GM23338 (cell line): Measurements from ENCODE around the gene BRSK1. TPM values are rescaled to one million over a fixed set of nuclear protein-coding genes. Genes with fewer than 3 reads are reported as not detected.

ENCODE experiments used
- ATAC-seq: fragments of 200-7000 bp; cut with Tn5 transposase; 3 replicates; pipeline ENCODE4 v1.9.1; 2020
- DNase-seq: peaks from one replicate; pipeline ENCODE4 v3.0.0-alpha.2; 2015; ENCODE audit warnings: low spot score
- H2AFZ ChIP-seq: fragments of 200-600 bp; sonication (generic); 2 replicates; pipeline ENCODE4 v1.8.0; 2016; ENCODE audit warnings: antibody characterized with exemption, mild to moderate bottlenecking, moderate library complexity
- H3F3A ChIP-seq: fragments of 200-600 bp; sonication (generic); replicated peaks from 2 replicates; pipeline ENCODE4 v1.8.0; 2017; ENCODE audit warnings: antibody characterized with exemption, mixed run types, low read depth
- H3K27ac ChIP-seq: fragments of 200-600 bp; sonication (generic); 2 replicates; pipeline ENCODE4 v1.6.1; 2016; ENCODE audit warnings: low read depth
- H3K27me3 ChIP-seq: fragments of 200-600 bp; sonication (generic); 2 replicates; pipeline ENCODE4 v1.8.0; 2016; ENCODE audit warnings: mild to moderate bottlenecking, mixed run types, moderate library complexity; ENCODE audit not compliant: insufficient read depth
- H3K36me3 ChIP-seq: fragments of 200-600 bp; sonication (generic); 2 replicates; pipeline ENCODE4 v1.8.0; 2016; ENCODE audit warnings: mild to moderate bottlenecking; ENCODE audit not compliant: insufficient read depth
- H3K4me1 ChIP-seq: fragments of 200-600 bp; sonication (generic); 2 replicates; pipeline ENCODE4 v1.8.0; 2016; ENCODE audit warnings: mild to moderate bottlenecking, moderate library complexity; ENCODE audit not compliant: insufficient read depth
- H3K4me2 ChIP-seq: fragments of 200-600 bp; sonication (generic); 2 replicates; pipeline ENCODE4 v1.7.1; 2017; ENCODE audit warnings: mixed run types
- H3K4me3 ChIP-seq: fragments of 200-600 bp; sonication (generic); 2 replicates; pipeline ENCODE4 v1.6.1; 2016; ENCODE audit warnings: mixed run types
- H3K79me2 ChIP-seq: fragments of 200-600 bp; sonication (generic); replicated peaks from 2 replicates; pipeline ENCODE4 v1.8.0; 2017; ENCODE audit warnings: mild to moderate bottlenecking; ENCODE audit not compliant: insufficient read depth
- H3K9me2 ChIP-seq: fragments of 200-600 bp; sonication (generic); 2 replicates; pipeline ENCODE4 v1.8.0; 2017; ENCODE audit not compliant: insufficient read depth
- H4K20me1 ChIP-seq: fragments of 200-600 bp; sonication (generic); replicated peaks from 2 replicates; pipeline ENCODE4 v1.8.0; 2017; ENCODE audit warnings: mild to moderate bottlenecking; ENCODE audit not compliant: insufficient read depth
- H3K27ac Mint-ChIP-seq: 2 replicates; pipeline ENCODE4 v1.8.0; 2020; ENCODE audit warnings: inconsistent platforms, mild to moderate bottlenecking, moderate library complexity, mixed read lengths
- H3K27me3 Mint-ChIP-seq: 3 replicates; pipeline ENCODE4 v1.8.0; 2022; ENCODE audit warnings: low read depth, mild to moderate bottlenecking, moderate library complexity, mixed read lengths, inconsistent platforms; ENCODE audit not compliant: insufficient read depth, poor library complexity
- H3K36me3 Mint-ChIP-seq: 3 replicates; pipeline ENCODE4 v1.8.0; 2021; ENCODE audit warnings: low read depth, mild to moderate bottlenecking, inconsistent platforms, moderate library complexity, mixed read lengths
- H3K4me1 Mint-ChIP-seq: 3 replicates; pipeline ENCODE4 v1.8.0; 2020; ENCODE audit warnings: mild to moderate bottlenecking, inconsistent platforms, mixed read lengths
- H3K4me3 Mint-ChIP-seq: 3 replicates; pipeline ENCODE4 v1.8.0; 2021; ENCODE audit warnings: moderate library complexity, mild to moderate bottlenecking, inconsistent platforms, mixed read lengths
- H3K9me3 Mint-ChIP-seq: 3 replicates; pipeline ENCODE4 v1.8.0; 2020; ENCODE audit warnings: moderate library complexity, mild to moderate bottlenecking, inconsistent platforms, mixed read lengths
- CREB1 ChIP-seq: fragments of 250-450 bp; sonication (Bioruptor Pico); IDR thresholded peaks from 2 replicates; pipeline ENCODE4 v1.5.0; 2020; ENCODE audit warnings: low read depth, mild to moderate bottlenecking, moderate library complexity
- EZH2 ChIP-seq: fragments of 200-600 bp; sonication (generic); IDR thresholded peaks from one replicate; pipeline ENCODE4 v1.8.0; 2017; ENCODE audit warnings: antibody characterized with exemption, mild to moderate bottlenecking, low read depth; ENCODE audit not compliant: unreplicated experiment
- EZH2phosphoT487 ChIP-seq: fragments of 200-600 bp; sonication (generic); IDR thresholded peaks from one replicate; pipeline ENCODE4 v1.8.1; 2018; ENCODE audit warnings: antibody characterized with exemption; ENCODE audit not compliant: unreplicated experiment
- JUNB ChIP-seq: IDR thresholded peaks from one replicate; pipeline ENCODE4 v1.6.1; 2016; ENCODE audit warnings: antibody characterized with exemption; ENCODE audit not compliant: unreplicated experiment
- NANOG ChIP-seq: IDR thresholded peaks from 2 replicates; pipeline ENCODE4 v1.6.1; 2016; ENCODE audit warnings: antibody characterized with exemption, borderline replicate concordance
- POLR2AphosphoS5 ChIP-seq: IDR thresholded peaks from 2 replicates; pipeline ENCODE4 v1.6.1; 2016; ENCODE audit warnings: antibody characterized with exemption, low read depth
- ZNF114 ChIP-seq: fragments of 250-450 bp; sonication (Bioruptor Pico); IDR thresholded peaks from 2 replicates; pipeline ENCODE4 v1.5.0; 2020; ENCODE audit warnings: mild to moderate bottlenecking, moderate library complexity
- ZNF331 ChIP-seq: fragments of 250-450 bp; sonication (Bioruptor Pico); IDR thresholded peaks from 2 replicates; pipeline ENCODE4 v1.5.0; 2020; ENCODE audit warnings: low read depth, mild to moderate bottlenecking, moderate library complexity
- polyA plus RNA-seq: library from polyadenylated mRNA; unstranded; fragments of >200 nt; fragmentation: Nextera tagmentation; extraction: Ambion mirVana; gene quantifications from 2 replicates; pipeline ENCODE4 v1.2.1, GENCODE V29; 2016
- total RNA-seq: library from RNA; depleted of rRNA; stranded (reverse); fragments of >200 nt; shearing (Covaris generic); gene quantifications from 2 replicates; pipeline ENCODE4 v1.2.3, GENCODE V29; 2014
- TF ChIP-seq, protein P1 (sequence below): IDR thresholded peaks from one replicate; pipeline ENCODE4 v1.6.1; 2018; ENCODE audit warnings: antibody characterized with exemption; ENCODE audit not compliant: unreplicated experiment
- TF ChIP-seq, protein P2 (sequence below): IDR thresholded peaks from 2 replicates; pipeline ENCODE4 v1.6.1; 2016; ENCODE audit warnings: antibody characterized with exemption
- TF ChIP-seq, protein P3 (sequence below), 2 experiments: fragments of 200-600 bp in 1 of 2; sonication (generic) in 1 of 2; conservative IDR thresholded peaks; 2 replicates each; pipeline versions ENCODE4 v1.5.1 to v1.6.1; 2016 to 2017; ENCODE audit warnings: antibody characterized with exemption in 2 of 2, low read depth in 2 of 2, mild to moderate bottlenecking in 2 of 2, moderate library complexity in 1 of 2

Gene BRSK1
- total and polyA plus RNA-seq, 2 experiments from 2014 or later, result 2.3 to 17.2 TPM

- H3K4me2 ChIP-seq, result peak overlapping the region; percentile 95
- no peaks in the 10 kb centered on the region for H3K9me2 ChIP-seq
- ATAC-seq, result peak; percentile 1; the same call in 1 of the 3 replicates
- peaks cover 26% of the 10 kb centered on the region for H3K27me3 Mint-ChIP-seq
- H3K9me3 Mint-ChIP-seq, result no peaks in the 10 kb centered on the region
- H3K27ac Mint-ChIP-seq, result peak overlapping the region; percentile 98
- H3K4me1 Mint-ChIP-seq, result peaks cover 18% of the 10 kb centered on the region
- no peaks in the 10 kb centered on the region for H3K36me3 ChIP-seq
- H3K79me2 ChIP-seq, result peaks cover 11% of the 10 kb centered on the region; the same call in 1 of the 2 replicates
- DNase-seq, result no peak
- peak overlapping the region; percentile 95 for H3K4me3 Mint-ChIP-seq
- peak overlapping the region; percentile 96 for H3K4me3 ChIP-seq
- H3K36me3 Mint-ChIP-seq, result peaks cover 8% of the 10 kb centered on the region; the same call in 2 of the 3 replicates
- H3K4me1 ChIP-seq, result peaks cover 18% of the 10 kb centered on the region
- H3K27ac ChIP-seq, result peak overlapping the region; percentile 98
- no peak overlapping the region for H2AFZ ChIP-seq
- no peaks in the 10 kb centered on the region for H3K27me3 ChIP-seq
- TF ChIP-seq JUNB (no peak), EZH2phosphoT487 (no peak), ZNF114 (CRISPR knock-in tag) (no peak), CREB1 (no peak), NANOG (no peak), EZH2 (no peak), POLR2AphosphoS5 (no peak), ZNF331 (CRISPR knock-in tag) (no peak)
- TF ChIP-seq, protein P1, sequence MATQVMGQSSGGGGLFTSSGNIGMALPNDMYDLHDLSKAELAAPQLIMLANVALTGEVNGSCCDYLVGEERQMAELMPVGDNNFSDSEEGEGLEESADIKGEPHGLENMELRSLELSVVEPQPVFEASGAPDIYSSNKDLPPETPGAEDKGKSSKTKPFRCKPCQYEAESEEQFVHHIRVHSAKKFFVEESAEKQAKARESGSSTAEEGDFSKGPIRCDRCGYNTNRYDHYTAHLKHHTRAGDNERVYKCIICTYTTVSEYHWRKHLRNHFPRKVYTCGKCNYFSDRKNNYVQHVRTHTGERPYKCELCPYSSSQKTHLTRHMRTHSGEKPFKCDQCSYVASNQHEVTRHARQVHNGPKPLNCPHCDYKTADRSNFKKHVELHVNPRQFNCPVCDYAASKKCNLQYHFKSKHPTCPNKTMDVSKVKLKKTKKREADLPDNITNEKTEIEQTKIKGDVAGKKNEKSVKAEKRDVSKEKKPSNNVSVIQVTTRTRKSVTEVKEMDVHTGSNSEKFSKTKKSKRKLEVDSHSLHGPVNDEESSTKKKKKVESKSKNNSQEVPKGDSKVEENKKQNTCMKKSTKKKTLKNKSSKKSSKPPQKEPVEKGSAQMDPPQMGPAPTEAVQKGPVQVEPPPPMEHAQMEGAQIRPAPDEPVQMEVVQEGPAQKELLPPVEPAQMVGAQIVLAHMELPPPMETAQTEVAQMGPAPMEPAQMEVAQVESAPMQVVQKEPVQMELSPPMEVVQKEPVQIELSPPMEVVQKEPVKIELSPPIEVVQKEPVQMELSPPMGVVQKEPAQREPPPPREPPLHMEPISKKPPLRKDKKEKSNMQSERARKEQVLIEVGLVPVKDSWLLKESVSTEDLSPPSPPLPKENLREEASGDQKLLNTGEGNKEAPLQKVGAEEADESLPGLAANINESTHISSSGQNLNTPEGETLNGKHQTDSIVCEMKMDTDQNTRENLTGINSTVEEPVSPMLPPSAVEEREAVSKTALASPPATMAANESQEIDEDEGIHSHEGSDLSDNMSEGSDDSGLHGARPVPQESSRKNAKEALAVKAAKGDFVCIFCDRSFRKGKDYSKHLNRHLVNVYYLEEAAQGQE, result no peak
- TF ChIP-seq, protein P2, sequence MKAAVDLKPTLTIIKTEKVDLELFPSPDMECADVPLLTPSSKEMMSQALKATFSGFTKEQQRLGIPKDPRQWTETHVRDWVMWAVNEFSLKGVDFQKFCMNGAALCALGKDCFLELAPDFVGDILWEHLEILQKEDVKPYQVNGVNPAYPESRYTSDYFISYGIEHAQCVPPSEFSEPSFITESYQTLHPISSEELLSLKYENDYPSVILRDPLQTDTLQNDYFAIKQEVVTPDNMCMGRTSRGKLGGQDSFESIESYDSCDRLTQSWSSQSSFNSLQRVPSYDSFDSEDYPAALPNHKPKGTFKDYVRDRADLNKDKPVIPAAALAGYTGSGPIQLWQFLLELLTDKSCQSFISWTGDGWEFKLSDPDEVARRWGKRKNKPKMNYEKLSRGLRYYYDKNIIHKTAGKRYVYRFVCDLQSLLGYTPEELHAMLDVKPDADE, result no peak
- TF ChIP-seq, protein P3, sequence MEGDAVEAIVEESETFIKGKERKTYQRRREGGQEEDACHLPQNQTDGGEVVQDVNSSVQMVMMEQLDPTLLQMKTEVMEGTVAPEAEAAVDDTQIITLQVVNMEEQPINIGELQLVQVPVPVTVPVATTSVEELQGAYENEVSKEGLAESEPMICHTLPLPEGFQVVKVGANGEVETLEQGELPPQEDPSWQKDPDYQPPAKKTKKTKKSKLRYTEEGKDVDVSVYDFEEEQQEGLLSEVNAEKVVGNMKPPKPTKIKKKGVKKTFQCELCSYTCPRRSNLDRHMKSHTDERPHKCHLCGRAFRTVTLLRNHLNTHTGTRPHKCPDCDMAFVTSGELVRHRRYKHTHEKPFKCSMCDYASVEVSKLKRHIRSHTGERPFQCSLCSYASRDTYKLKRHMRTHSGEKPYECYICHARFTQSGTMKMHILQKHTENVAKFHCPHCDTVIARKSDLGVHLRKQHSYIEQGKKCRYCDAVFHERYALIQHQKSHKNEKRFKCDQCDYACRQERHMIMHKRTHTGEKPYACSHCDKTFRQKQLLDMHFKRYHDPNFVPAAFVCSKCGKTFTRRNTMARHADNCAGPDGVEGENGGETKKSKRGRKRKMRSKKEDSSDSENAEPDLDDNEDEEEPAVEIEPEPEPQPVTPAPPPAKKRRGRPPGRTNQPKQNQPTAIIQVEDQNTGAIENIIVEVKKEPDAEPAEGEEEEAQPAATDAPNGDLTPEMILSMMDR (conservative IDR thresholded peaks at IDR 0.05; ENCODE audit: low read depth in 2 of 2), result no peak
- H4K20me1 ChIP-seq, result peaks cover 5% of the 10 kb centered on the region
- peaks cover 21% of the 10 kb centered on the region for H3F3A ChIP-seq
These were observed 4.5 kb upstream of the BRSK1 start for GRCh38 chr19:55279340-55279739.
